SK-N-SH treated with all-trans-retinoic acid at 6 μM for 48 hours (cell line): Measurements from ENCODE around the gene RBFOX1.

Source experiments
- TSHZ2 ChIP-seq: fragments of 250-450 bp; sonication (Bioruptor Pico); IDR thresholded peaks from 2 replicates; pipeline ENCODE4 v1.5.0; 2020; ENCODE audit warnings: mild to moderate bottlenecking, moderate library complexity
- ZFP30 ChIP-seq: fragments of 450-650 bp; formaldehyde crosslinking; IDR thresholded peaks from 2 replicates; pipeline ENCODE4 v1.5.0; 2022; ENCODE audit warnings: mild to moderate bottlenecking, moderate library complexity
- TF ChIP-seq, protein P1 (sequence below): fragments of 250-450 bp; sonication (Bioruptor Pico); IDR thresholded peaks from 2 replicates; pipeline ENCODE4 v1.5.1; 2021; ENCODE audit warnings: mild to moderate bottlenecking, moderate library complexity

GRCh38 chr16:7456211-7456610 is 123.6 kb downstream of the RBFOX1 start:
- TF ChIP-seq TSHZ2 (no peak), ZFP30 (CRISPR knock-in tag) (no peak)
- TF ChIP-seq, protein P1, sequence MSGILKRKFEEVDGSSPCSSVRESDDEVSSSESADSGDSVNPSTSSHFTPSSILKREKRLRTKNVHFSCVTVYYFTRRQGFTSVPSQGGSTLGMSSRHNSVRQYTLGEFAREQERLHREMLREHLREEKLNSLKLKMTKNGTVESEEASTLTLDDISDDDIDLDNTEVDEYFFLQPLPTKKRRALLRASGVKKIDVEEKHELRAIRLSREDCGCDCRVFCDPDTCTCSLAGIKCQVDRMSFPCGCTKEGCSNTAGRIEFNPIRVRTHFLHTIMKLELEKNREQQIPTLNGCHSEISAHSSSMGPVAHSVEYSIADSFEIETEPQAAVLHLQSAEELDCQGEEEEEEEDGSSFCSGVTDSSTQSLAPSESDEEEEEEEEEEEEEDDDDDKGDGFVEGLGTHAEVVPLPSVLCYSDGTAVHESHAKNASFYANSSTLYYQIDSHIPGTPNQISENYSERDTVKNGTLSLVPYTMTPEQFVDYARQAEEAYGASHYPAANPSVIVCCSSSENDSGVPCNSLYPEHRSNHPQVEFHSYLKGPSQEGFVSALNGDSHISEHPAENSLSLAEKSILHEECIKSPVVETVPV (CRISPR knock-in tag), result no peak
